Keratinocyte (primary cell): ENCODE data around the gene CCR9.

Experiments used
- EZH2 ChIP-seq: IDR thresholded peaks from one replicate; pipeline ENCODE4 v1.6.1; 2012; ENCODE audit warnings: inconsistent platforms, mild to moderate bottlenecking, low read length, moderate library complexity
- TF ChIP-seq, protein P1 (sequence below), 3 experiments: IDR thresholded peaks in 1 of 3; conservative IDR thresholded peaks in 1 of 3; optimal IDR thresholded peaks in 1 of 3; 2 replicates in 2 of 3; 3 replicates in 1 of 3; pipeline versions ENCODE3 to v1.5.1; 2011; ENCODE audit warnings: low read length in 3 of 3, mild to moderate bottlenecking in 3 of 3, moderate library complexity in 2 of 3, control low read depth in 1 of 3, inconsistent platforms in 1 of 3; ENCODE audit not compliant: insufficient read depth in 2 of 3; ENCODE audit errors: extremely low read depth in 1 of 3

- no peak for TF ChIP-seq EZH2
- TF ChIP-seq, protein P1, sequence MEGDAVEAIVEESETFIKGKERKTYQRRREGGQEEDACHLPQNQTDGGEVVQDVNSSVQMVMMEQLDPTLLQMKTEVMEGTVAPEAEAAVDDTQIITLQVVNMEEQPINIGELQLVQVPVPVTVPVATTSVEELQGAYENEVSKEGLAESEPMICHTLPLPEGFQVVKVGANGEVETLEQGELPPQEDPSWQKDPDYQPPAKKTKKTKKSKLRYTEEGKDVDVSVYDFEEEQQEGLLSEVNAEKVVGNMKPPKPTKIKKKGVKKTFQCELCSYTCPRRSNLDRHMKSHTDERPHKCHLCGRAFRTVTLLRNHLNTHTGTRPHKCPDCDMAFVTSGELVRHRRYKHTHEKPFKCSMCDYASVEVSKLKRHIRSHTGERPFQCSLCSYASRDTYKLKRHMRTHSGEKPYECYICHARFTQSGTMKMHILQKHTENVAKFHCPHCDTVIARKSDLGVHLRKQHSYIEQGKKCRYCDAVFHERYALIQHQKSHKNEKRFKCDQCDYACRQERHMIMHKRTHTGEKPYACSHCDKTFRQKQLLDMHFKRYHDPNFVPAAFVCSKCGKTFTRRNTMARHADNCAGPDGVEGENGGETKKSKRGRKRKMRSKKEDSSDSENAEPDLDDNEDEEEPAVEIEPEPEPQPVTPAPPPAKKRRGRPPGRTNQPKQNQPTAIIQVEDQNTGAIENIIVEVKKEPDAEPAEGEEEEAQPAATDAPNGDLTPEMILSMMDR (optimal IDR thresholded peaks at IDR 0.05 in 1 of 3, IDR thresholded peaks at IDR 0.05 in 1 of 3, conservative IDR thresholded peaks at IDR 0.05 in 1 of 3; ENCODE audit: extremely low read depth in 1 of 3, insufficient read depth in 2 of 3, low read length in 3 of 3) = no peak
Observed at GRCh38 chr3:45917146-45917898, 31.0 kb downstream of the CCR9 start.
